Measurements from ENCODE around the gene MKRN2. TPM values are rescaled to one million over a fixed set of nuclear protein-coding genes. Genes with fewer than 3 reads are reported as not detected.

MKRN2 gene
- total and polyA plus RNA-seq, 2 of the 4 experiments (the other 2 are of a cell fraction): 44.4 to 65.6 TPM

- WGBS, 2 experiments (ENCODE audit: extremely low coverage in 2 of 2, insufficient read length in 1 of 2): no CpG with 5 or more reads among the region's 5 CpGs
- H2BK120ac ChIP-seq (ENCODE audit: low read depth, low read length): no peak overlapping the region
- H4K8ac ChIP-seq (ENCODE audit: low read depth in 2 of 2, low read length in 2 of 2): no peak overlapping the region
- no peak overlapping the region for H3K27ac ChIP-seq (ENCODE audit: insufficient read depth, low read length)
- peaks cover 35 to 72% of the 10 kb centered on the region in 2 experiments for H3K79me1 ChIP-seq (ENCODE audit: low read depth in 1 of 2, low read length in 2 of 2)
- no peak overlapping the region for H2BK5ac ChIP-seq (ENCODE audit: low read depth, low read length, poor library complexity, severe bottlenecking)
- H3K9ac ChIP-seq (ENCODE audit: low read depth, low read length): no peak overlapping the region
- no peak overlapping the region for H2AK5ac ChIP-seq (ENCODE audit: low read depth, low read length)
- H3K27me3 ChIP-seq (ENCODE audit: control insufficient read depth, insufficient read depth, low read length): no peaks in the 10 kb centered on the region
- dilution Hi-C loops (cut with HindIII; ENCODE audit: low sequenced_read_pairs, unreplicated experiment): no loop called here
- H3K36me3 ChIP-seq (ENCODE audit: control insufficient read depth, insufficient read depth, low read length): peaks cover 72% of the 10 kb centered on the region
- no peak overlapping the region for H3K23ac ChIP-seq (ENCODE audit: low read depth, low read length)
- peaks cover 4% of the 10 kb centered on the region; the same call in 1 of the 2 replicates for H3K4me1 ChIP-seq (ENCODE audit: control insufficient read depth, insufficient read depth, low read length)
- POLR2A ChIA-PET (ENCODE audit: unreplicated experiment): no interaction called here
- no peak overlapping the region for H3K4ac ChIP-seq (ENCODE audit: low read depth, low read length)
- TF ChIP-seq MXI1 (IDR thresholded peaks at IDR 0.05; ENCODE audit: borderline replicate concordance, low read depth, low read length) (no peak), USF2 (IDR thresholded peaks at IDR 0.05; ENCODE audit: low read depth, low read length) (no peak), RAD21 (IDR thresholded peaks at IDR 0.05; ENCODE audit: low read length) (no peak), CTCF (conservative IDR thresholded peaks at IDR 0.05; ENCODE audit: low read depth, low read length) (no peak), CHD1 (IDR thresholded peaks at IDR 0.05; ENCODE audit: low read depth, low read length) (no peak), FOS (IDR thresholded peaks at IDR 0.05; ENCODE audit: low read depth, low read length) (no peak), CEBPB (IDR thresholded peaks at IDR 0.05; ENCODE audit: low read depth, low read length) (no peak), MAFK (IDR thresholded peaks at IDR 0.05; ENCODE audit: low read depth, low read length) (no peak), RCOR1 (IDR thresholded peaks at IDR 0.05; ENCODE audit: insufficient replicate concordance, low read length) (no peak), POLR2A (IDR thresholded peaks at IDR 0.05; ENCODE audit: low read depth, low read length) (no peak), BHLHE40 (IDR thresholded peaks at IDR 0.05; ENCODE audit: low read depth, low read length) (no peak), NFE2L2 (IDR thresholded peaks at IDR 0.05; ENCODE audit: low read depth, low read length) (no peak), RFX5 (IDR thresholded peaks at IDR 0.05; ENCODE audit: low read depth, low read length) (no peak), ELK1 (IDR thresholded peaks at IDR 0.05; ENCODE audit: borderline replicate concordance, low read depth, low read length) (no peak), MAZ (IDR thresholded peaks at IDR 0.05; ENCODE audit: borderline replicate concordance, low read depth, low read length) (no peak), SMC3 (IDR thresholded peaks at IDR 0.05; ENCODE audit: low read depth, low read length) (no peak)
- no TSS peak for BruUV-seq (replicated peaks)
- H3K9me3 ChIP-seq (ENCODE audit: control insufficient read depth, insufficient read depth, low read length): no peaks in the 10 kb centered on the region
- DNase-seq (no peak), ATAC-seq (ENCODE audit: low read depth) (no peak)
- H3K4me3 ChIP-seq (ENCODE audit: insufficient read depth, low read depth, low read length): no peak overlapping the region
- intact Hi-C loops (cut with micrococcal nuclease): loop anchor here (5.0 kb wide), 1 partner anchor 76 kb away; the partner anchor contains the start of gene RAF1
- H3K4me2 ChIP-seq (ENCODE audit: low read depth, low read length): no peak overlapping the region
- in situ Hi-C loops (cut with MboI; ENCODE audit: low sequenced_read_pairs): no loop called here
- no peak overlapping the region for H4K5ac ChIP-seq (ENCODE audit: low read depth, low read length)
- H2AFZ ChIP-seq (replicated peaks; ENCODE audit: low read length, poor library complexity): no peak overlapping the region
- no peak overlapping the region for H2BK15ac ChIP-seq (ENCODE audit: low read depth, low read length)
- peaks cover 35% of the 10 kb centered on the region for H4K20me1 ChIP-seq (ENCODE audit: insufficient read depth, low read length)
- CTCF ChIA-PET: interaction anchor here (0.6 kb wide), 1 partner anchor 32 kb away, joined by 4 read pairs; no protein-coding TSS in a partner anchor
- no peak overlapping the region for H2AK9ac ChIP-seq (replicated peaks; ENCODE audit: low read depth, low read length, poor library complexity)
- H3K18ac ChIP-seq (ENCODE audit: low read depth, low read length): no peak overlapping the region
- H3K9me1 ChIP-seq (ENCODE audit: insufficient read depth, low read length): peaks cover 3% of the 10 kb centered on the region
- no peak overlapping the region for H2BK20ac ChIP-seq (ENCODE audit: low read depth, low read length)
- H4K91ac ChIP-seq (ENCODE audit: insufficient read depth, low read depth, low read length): no peak overlapping the region
- H3K56ac ChIP-seq (ENCODE audit: extremely low read depth, insufficient read depth, low read length): no peak overlapping the region
- H3K14ac ChIP-seq (replicated peaks; ENCODE audit: low read depth, low read length): no peak overlapping the region
Observed at GRCh38 chr3:12585970-12586369, 29.1 kb downstream of the MKRN2 start.

Measured in IMR-90 (cell line).